Measurements from ENCODE around the gene SUFU.

DNA sequence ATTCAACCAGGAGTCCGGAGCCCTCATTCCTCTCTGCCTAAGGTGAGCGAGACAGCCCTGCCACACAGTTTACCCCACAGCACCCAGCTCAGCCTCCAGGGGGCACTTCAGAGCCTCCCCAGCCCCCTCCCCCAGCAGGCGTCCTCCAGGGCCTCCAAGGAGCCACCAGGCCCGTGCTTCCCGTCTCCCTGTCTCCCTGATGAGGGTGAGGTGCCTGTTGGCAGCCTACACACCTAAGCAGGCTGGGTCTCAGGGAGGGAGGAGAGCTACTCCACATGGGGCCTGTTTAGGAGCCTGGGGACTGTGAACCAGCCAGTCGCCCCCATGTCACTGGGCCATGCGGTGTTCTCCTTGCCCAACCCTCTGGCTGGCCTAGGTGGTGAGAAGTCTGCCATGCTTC is 111.6 kb downstream of the SUFU start:
- no peak for TF ChIP-seq JUND (IDR thresholded peaks at IDR 0.05)
- TF ChIP-seq SP1 (IDR thresholded peaks at IDR 0.05): no peak
- TF ChIP-seq TAF1 (conservative IDR thresholded peaks at IDR 0.05): no peak
- TF ChIP-seq CTCF (IDR thresholded peaks at IDR 0.05; ENCODE audit: low read depth, low read length, missing input control): no peak
- no peak for TF ChIP-seq YY1 (IDR thresholded peaks at IDR 0.05)
- no peak for TF ChIP-seq ATF3 (IDR thresholded peaks at IDR 0.05)
- TF ChIP-seq GABPA (IDR thresholded peaks at IDR 0.05 in 1 of 2, conservative IDR thresholded peaks at IDR 0.05 in 1 of 2): no peak
- TF ChIP-seq, protein P1, sequence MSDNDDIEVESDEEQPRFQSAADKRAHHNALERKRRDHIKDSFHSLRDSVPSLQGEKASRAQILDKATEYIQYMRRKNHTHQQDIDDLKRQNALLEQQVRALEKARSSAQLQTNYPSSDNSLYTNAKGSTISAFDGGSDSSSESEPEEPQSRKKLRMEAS (IDR thresholded peaks at IDR 0.05): no peak
- TF ChIP-seq, protein P2, sequence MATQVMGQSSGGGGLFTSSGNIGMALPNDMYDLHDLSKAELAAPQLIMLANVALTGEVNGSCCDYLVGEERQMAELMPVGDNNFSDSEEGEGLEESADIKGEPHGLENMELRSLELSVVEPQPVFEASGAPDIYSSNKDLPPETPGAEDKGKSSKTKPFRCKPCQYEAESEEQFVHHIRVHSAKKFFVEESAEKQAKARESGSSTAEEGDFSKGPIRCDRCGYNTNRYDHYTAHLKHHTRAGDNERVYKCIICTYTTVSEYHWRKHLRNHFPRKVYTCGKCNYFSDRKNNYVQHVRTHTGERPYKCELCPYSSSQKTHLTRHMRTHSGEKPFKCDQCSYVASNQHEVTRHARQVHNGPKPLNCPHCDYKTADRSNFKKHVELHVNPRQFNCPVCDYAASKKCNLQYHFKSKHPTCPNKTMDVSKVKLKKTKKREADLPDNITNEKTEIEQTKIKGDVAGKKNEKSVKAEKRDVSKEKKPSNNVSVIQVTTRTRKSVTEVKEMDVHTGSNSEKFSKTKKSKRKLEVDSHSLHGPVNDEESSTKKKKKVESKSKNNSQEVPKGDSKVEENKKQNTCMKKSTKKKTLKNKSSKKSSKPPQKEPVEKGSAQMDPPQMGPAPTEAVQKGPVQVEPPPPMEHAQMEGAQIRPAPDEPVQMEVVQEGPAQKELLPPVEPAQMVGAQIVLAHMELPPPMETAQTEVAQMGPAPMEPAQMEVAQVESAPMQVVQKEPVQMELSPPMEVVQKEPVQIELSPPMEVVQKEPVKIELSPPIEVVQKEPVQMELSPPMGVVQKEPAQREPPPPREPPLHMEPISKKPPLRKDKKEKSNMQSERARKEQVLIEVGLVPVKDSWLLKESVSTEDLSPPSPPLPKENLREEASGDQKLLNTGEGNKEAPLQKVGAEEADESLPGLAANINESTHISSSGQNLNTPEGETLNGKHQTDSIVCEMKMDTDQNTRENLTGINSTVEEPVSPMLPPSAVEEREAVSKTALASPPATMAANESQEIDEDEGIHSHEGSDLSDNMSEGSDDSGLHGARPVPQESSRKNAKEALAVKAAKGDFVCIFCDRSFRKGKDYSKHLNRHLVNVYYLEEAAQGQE (IDR thresholded peaks at IDR 0.05): no peak
- no peak for TF ChIP-seq RXRA (IDR thresholded peaks at IDR 0.05)
- no peak for TF ChIP-seq FOXA1 (IDR thresholded peaks at IDR 0.05)
- TF ChIP-seq EGR1 (IDR thresholded peaks at IDR 0.05; ENCODE audit: low read depth in 2 of 2): no peak
